HG03457 (cell line): Measurements from ENCODE around the gene PNPO.

Source experiments
- ATAC-seq: cut with Tn5 transposase; IDR thresholded peaks from one replicate; pipeline ENCODE4 v1.9.1; 2021; ENCODE audit warnings: moderate number of reproducible peaks; ENCODE audit not compliant: unreplicated experiment

The PNPO gene

GRCh38 chr17:47994724-47995123, 53.4 kb downstream of the PNPO start:
- ATAC-seq = no peak

- no peak for ATAC-seq
These were observed 54.0 kb downstream of the PNPO start for GRCh38 chr17:47995241-47995935.

- ATAC-seq = no peak
These were observed 54.8 kb downstream of the PNPO start for GRCh38 chr17:47996201-47996600.

GRCh38 chr17:47997586-47997985, 56.2 kb downstream of the PNPO start:
- ATAC-seq = no peak

- ATAC-seq = no peak
These were observed 56.7 kb downstream of the PNPO start for GRCh38 chr17:47998044-47998443.
